AG09319 (cell line): ENCODE measurements around the gene CDKL1.
"Not testable (repeated sequence)": the region's sequence is repeated elsewhere in the genome, so short reads cannot be mapped to it uniquely, and the experiment has no call there.

Source experiments
- DNase-seq: peaks from one replicate; pipeline ENCODE4 v3.0.0-alpha.2; 2010; ENCODE audit warnings: low read depth; ENCODE audit errors: extremely low read depth
- TF ChIP-seq, protein P1 (sequence below): IDR thresholded peaks from 2 replicates; pipeline ENCODE4 v1.5.1; 2011; ENCODE audit warnings: low read depth, mild to moderate bottlenecking, inconsistent platforms, low read length, moderate library complexity

Gene CDKL1

DNA sequence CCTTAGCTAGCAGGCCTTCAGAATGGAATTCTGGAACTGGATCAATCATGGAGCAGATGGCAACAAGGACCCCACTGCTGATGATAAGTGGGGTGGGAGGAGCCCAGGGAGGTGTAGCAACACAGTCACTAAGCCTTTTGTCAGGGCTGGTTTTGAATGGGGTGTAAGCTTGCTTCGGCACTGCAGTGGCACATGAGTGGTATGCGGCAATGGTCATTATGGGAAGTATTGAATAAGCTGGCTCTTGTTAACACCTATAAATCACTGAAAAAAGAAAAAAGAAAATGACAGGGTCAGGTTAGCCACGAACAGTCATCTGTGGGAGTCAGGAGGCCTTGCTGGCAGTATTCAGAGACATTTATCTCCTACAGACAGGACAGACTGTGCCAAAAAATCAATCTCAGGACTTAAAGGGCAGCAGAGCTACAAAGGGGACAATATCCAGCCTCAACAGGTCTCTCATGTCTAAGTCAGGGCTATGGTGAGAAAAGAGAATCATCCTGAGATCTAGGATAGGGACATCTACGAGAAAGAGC lies 19.1 kb downstream of the CDKL1 start:
- DNase-seq: no peak
- TF ChIP-seq, protein P1, sequence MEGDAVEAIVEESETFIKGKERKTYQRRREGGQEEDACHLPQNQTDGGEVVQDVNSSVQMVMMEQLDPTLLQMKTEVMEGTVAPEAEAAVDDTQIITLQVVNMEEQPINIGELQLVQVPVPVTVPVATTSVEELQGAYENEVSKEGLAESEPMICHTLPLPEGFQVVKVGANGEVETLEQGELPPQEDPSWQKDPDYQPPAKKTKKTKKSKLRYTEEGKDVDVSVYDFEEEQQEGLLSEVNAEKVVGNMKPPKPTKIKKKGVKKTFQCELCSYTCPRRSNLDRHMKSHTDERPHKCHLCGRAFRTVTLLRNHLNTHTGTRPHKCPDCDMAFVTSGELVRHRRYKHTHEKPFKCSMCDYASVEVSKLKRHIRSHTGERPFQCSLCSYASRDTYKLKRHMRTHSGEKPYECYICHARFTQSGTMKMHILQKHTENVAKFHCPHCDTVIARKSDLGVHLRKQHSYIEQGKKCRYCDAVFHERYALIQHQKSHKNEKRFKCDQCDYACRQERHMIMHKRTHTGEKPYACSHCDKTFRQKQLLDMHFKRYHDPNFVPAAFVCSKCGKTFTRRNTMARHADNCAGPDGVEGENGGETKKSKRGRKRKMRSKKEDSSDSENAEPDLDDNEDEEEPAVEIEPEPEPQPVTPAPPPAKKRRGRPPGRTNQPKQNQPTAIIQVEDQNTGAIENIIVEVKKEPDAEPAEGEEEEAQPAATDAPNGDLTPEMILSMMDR: no peak

GRCh38 chr14:50375760-50376159 lies 20.9 kb downstream of the CDKL1 start:
- TF ChIP-seq, protein P1: no peak
- DNase-seq: no peak

- TF ChIP-seq, protein P1: no peak
- no peak for DNase-seq
Measured at GRCh38 chr14:50373959-50374358, 22.7 kb downstream of the CDKL1 start.

- TF ChIP-seq, protein P1: no peak
- no peak for DNase-seq
Measured at GRCh38 chr14:50371546-50371945, 25.1 kb downstream of the CDKL1 start.

GRCh38 chr14:50366589-50366988 lies 30.1 kb downstream of the CDKL1 start:
- TF ChIP-seq, protein P1: no peak
- no peak for DNase-seq

DNA sequence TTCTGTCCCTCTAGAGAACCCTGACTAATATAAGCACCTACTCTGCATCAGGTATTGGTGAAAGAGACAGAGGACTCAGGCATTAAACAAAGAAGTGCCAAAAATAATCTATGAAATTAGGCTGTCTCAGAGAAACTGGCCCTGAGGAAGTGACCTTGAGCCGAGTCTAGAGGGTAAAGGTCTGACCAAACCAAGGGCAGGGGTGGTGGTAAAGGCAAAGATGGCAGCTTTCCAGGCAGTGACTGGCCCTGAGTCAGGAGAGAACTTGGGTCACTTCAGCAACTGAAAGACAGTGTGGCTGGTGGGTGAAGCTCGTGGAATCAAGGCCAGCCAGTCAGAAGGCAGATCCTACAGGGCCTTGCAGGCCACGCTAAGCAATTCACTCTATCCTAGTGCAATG lies 30.6 kb downstream of the CDKL1 start:
- no peak for DNase-seq
- TF ChIP-seq, protein P1: no peak

GRCh38 chr14:50365572-50365971 lies 31.1 kb downstream of the CDKL1 start:
- not testable (repeated sequence) for DNase-seq

- DNase-seq: no peak
- TF ChIP-seq, protein P1: no peak
Measured at GRCh38 chr14:50364792-50365191, 31.9 kb downstream of the CDKL1 start.
